Lower leg skin (tissue), 3 donors: ENCODE results near the gene NSFL1C.

Experiments used
- POLR2A ChIP-seq, 2 donors: fragments of 450-650 bp; IDR thresholded peaks; one replicate each; pipeline ENCODE4 v1.6.1; 2016 to 2017; ENCODE audit warnings: antibody characterized with exemption in 2 of 2, mild to moderate bottlenecking in 1 of 2, moderate library complexity in 1 of 2
- TF ChIP-seq, protein P1 (sequence below), 3 donors: fragments of 450-650 bp; IDR thresholded peaks; one replicate each; pipeline ENCODE4 v1.5.1; 2016; ENCODE audit warnings: antibody characterized with exemption in 3 of 3, mild to moderate bottlenecking in 3 of 3, moderate library complexity in 2 of 3

DNA sequence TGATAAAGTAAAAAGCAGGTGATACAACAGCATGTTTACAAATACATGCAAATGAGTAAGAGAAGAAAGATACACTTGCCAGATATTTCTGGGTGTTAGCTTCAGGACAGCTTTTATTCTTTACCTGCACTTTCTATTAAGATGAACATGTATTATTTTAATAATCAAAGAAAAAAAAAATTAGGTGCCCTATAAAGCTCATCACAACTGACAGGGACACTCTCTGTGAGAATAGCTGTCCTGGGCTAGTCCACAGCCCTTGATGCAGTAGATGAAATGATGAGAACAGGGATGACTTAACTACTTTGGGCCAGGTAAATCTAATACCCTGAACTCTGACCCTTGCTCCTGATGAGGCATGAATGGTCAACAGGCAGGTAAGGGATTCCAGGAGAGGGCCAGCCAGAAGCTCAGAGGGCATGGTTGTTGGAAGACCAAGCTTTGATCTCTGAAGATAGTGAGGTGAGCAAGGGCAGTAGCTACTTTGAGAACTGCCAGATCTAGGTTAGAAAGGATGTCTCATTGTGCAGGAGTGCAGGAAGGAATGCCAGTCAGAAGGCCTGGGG, 15.6 kb downstream of the NSFL1C start:
- TF ChIP-seq, protein P1, sequence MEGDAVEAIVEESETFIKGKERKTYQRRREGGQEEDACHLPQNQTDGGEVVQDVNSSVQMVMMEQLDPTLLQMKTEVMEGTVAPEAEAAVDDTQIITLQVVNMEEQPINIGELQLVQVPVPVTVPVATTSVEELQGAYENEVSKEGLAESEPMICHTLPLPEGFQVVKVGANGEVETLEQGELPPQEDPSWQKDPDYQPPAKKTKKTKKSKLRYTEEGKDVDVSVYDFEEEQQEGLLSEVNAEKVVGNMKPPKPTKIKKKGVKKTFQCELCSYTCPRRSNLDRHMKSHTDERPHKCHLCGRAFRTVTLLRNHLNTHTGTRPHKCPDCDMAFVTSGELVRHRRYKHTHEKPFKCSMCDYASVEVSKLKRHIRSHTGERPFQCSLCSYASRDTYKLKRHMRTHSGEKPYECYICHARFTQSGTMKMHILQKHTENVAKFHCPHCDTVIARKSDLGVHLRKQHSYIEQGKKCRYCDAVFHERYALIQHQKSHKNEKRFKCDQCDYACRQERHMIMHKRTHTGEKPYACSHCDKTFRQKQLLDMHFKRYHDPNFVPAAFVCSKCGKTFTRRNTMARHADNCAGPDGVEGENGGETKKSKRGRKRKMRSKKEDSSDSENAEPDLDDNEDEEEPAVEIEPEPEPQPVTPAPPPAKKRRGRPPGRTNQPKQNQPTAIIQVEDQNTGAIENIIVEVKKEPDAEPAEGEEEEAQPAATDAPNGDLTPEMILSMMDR (IDR thresholded peaks at IDR 0.05): no peak
- TF ChIP-seq POLR2A (IDR thresholded peaks at IDR 0.05): no peak
